Chondrocyte (in vitro differentiated cells): ENCODE measurements around the gene KATNB1. TPM values are rescaled to one million over a fixed set of nuclear protein-coding genes. Genes with fewer than 3 reads are reported as not detected.
A peak's percentile ranks its signal among the peaks of the same experiment; 100 is the strongest.

ENCODE experiments used
- DNase-seq: peaks from one replicate; pipeline ENCODE4 v3.0.0; 2021; ENCODE audit warnings: mixed read lengths, low spot score
- H3K27ac Mint-ChIP-seq: one replicate; pipeline ENCODE4 v1.8.0; 2021; ENCODE audit warnings: mild to moderate bottlenecking, moderate library complexity, mixed read lengths; ENCODE audit not compliant: unreplicated experiment
- H3K27me3 Mint-ChIP-seq: 2 replicates; pipeline ENCODE4 v1.8.0; 2021; ENCODE audit warnings: low read depth, mixed read lengths
- H3K36me3 Mint-ChIP-seq: 2 replicates; pipeline ENCODE4 v1.8.0; 2021; ENCODE audit warnings: low read depth, mixed read lengths
- H3K4me1 Mint-ChIP-seq: 2 replicates; pipeline ENCODE4 v1.8.0; 2021; ENCODE audit warnings: low read depth, mild to moderate bottlenecking, mixed read lengths
- H3K4me3 Mint-ChIP-seq: one replicate; pipeline ENCODE4 v1.8.0; 2021; ENCODE audit warnings: mild to moderate bottlenecking, moderate library complexity, mixed read lengths; ENCODE audit not compliant: unreplicated experiment
- H3K9me3 Mint-ChIP-seq: 2 replicates; pipeline ENCODE4 v1.8.0; 2021; ENCODE audit warnings: low read depth, mixed read lengths
- CTCF ChIP-seq: fragments of 200-600 bp; sonication (generic); IDR thresholded peaks from 2 replicates; pipeline ENCODE4 v1.5.0; 2021; ENCODE audit warnings: antibody characterized with exemption, mild to moderate bottlenecking, moderate library complexity
- total RNA-seq: library from RNA; stranded (reverse); gene quantifications from 3 replicates; pipeline ENCODE4 v1.2.1, GENCODE V29; 2021

KATNB1 gene
- total RNA-seq, 1 donor from 2014 or later = 14.0 TPM

- no peaks in the 10 kb centered on the region for H3K27me3 Mint-ChIP-seq
- H3K27ac Mint-ChIP-seq = peak overlapping the region; percentile 91
- H3K4me1 Mint-ChIP-seq = peaks cover 18% of the 10 kb centered on the region
- peaks cover 21% of the 10 kb centered on the region for H3K36me3 Mint-ChIP-seq
- no peak overlapping the region for H3K4me3 Mint-ChIP-seq
- no peak for TF ChIP-seq CTCF
- no peak for DNase-seq
- no peaks in the 10 kb centered on the region for H3K9me3 Mint-ChIP-seq
These were observed 28.4 kb downstream of the KATNB1 start for GRCh38 chr16:57764006-57764340.

GRCh38 chr16:57764341-57765159 is 29.0 kb downstream of the KATNB1 start:
- no peak for TF ChIP-seq CTCF
- Mint-ChIP-seq H3K36me3 (peaks cover 21% of the 10 kb centered on the region), H3K9me3 (no peaks in the 10 kb centered on the region), H3K4me3 (no peak overlapping the region), H3K27me3 (no peaks in the 10 kb centered on the region), H3K4me1 (peaks cover 18% of the 10 kb centered on the region), H3K27ac (peak overlapping the region; percentile 91)
- DNase-seq = no peak

GRCh38 chr16:57765160-57765728 is 29.7 kb downstream of the KATNB1 start:
- no peak for DNase-seq
- H3K27ac Mint-ChIP-seq = peak overlapping the region; percentile 70
- peaks cover 19% of the 10 kb centered on the region for H3K36me3 Mint-ChIP-seq
- no peaks in the 10 kb centered on the region for H3K9me3 Mint-ChIP-seq
- TF ChIP-seq CTCF = no peak
- peaks cover 18% of the 10 kb centered on the region for H3K4me1 Mint-ChIP-seq
- H3K4me3 Mint-ChIP-seq = no peak overlapping the region
- no peaks in the 10 kb centered on the region for H3K27me3 Mint-ChIP-seq

GRCh38 chr16:57766714-57767348 is 31.3 kb downstream of the KATNB1 start:
- TF ChIP-seq CTCF = no peak
- no peak overlapping the region for H3K27ac Mint-ChIP-seq
- H3K9me3 Mint-ChIP-seq = no peaks in the 10 kb centered on the region
- H3K4me3 Mint-ChIP-seq = no peak overlapping the region
- DNase-seq = peak; percentile 69
- peaks cover 18% of the 10 kb centered on the region for H3K4me1 Mint-ChIP-seq
- H3K27me3 Mint-ChIP-seq = no peaks in the 10 kb centered on the region
- peaks cover 18% of the 10 kb centered on the region for H3K36me3 Mint-ChIP-seq

- H3K4me3 Mint-ChIP-seq = no peak overlapping the region
- DNase-seq = peak; percentile 86
- H3K9me3 Mint-ChIP-seq = no peaks in the 10 kb centered on the region
- no peak overlapping the region for H3K27ac Mint-ChIP-seq
- H3K27me3 Mint-ChIP-seq = no peaks in the 10 kb centered on the region
- TF ChIP-seq CTCF = no peak
- peaks cover 18% of the 10 kb centered on the region for H3K4me1 Mint-ChIP-seq
- peaks cover 13% of the 10 kb centered on the region for H3K36me3 Mint-ChIP-seq
These were observed 34.1 kb downstream of the KATNB1 start for GRCh38 chr16:57769541-57770145.
